Suprapubic skin (tissue), 4 donors: ENCODE measurements around the gene AOC2. TPM values are rescaled to one million over a fixed set of nuclear protein-coding genes. Genes with fewer than 3 reads are reported as not detected.
"Not testable (repeated sequence)": the region's sequence is repeated elsewhere in the genome, so short reads cannot be mapped to it uniquely, and the experiment has no call there.

Source experiments
- DNase-seq, 2 donors: peaks; one replicate each; pipeline ENCODE4 v3.0.0-alpha.2; 2019; ENCODE audit warnings: low spot score in 2 of 2
- H3K27ac ChIP-seq: fragments of 200-600 bp; sonication (generic); one replicate; pipeline ENCODE4 v1.5.1; 2019
- H3K27me3 ChIP-seq: fragments of 200-600 bp; sonication (generic); one replicate; pipeline ENCODE4 v1.5.1; 2019
- H3K36me3 ChIP-seq: fragments of 200-600 bp; sonication (generic); one replicate; pipeline ENCODE4 v1.5.1; 2019
- H3K4me1 ChIP-seq: fragments of 200-600 bp; sonication (generic); one replicate; pipeline ENCODE4 v1.5.1; 2019
- H3K4me3 ChIP-seq: fragments of 200-600 bp; sonication (generic); one replicate; pipeline ENCODE4 v1.5.1; 2019; ENCODE audit warnings: mild to moderate bottlenecking
- H3K9me3 ChIP-seq: fragments of 200-600 bp; sonication (generic); one replicate; pipeline ENCODE4 v1.5.1; 2019
- EP300 ChIP-seq: sonication (generic); formaldehyde crosslinking; IDR thresholded peaks from one replicate; pipeline ENCODE4 v1.6.1; 2017; ENCODE audit warnings: antibody characterized with exemption
- POLR2A ChIP-seq, 2 donors: fragments of 450-650 bp; IDR thresholded peaks; one replicate each; pipeline ENCODE4 v1.6.1; 2017; ENCODE audit warnings: antibody characterized with exemption in 2 of 2, mild to moderate bottlenecking in 2 of 2, moderate library complexity in 2 of 2
- POLR2AphosphoS5 ChIP-seq, 3 donors: sonication (generic); formaldehyde crosslinking; IDR thresholded peaks; one replicate each; pipeline ENCODE4 v1.6.1; 2017; ENCODE audit warnings: antibody characterized with exemption in 3 of 3
- WGBS: methylation state at CpG from one replicate; pipeline ENCODE4 v1.1.5; 2018; 5-methylcytosine and 5-hydroxymethylcytosine counted together
- total RNA-seq, 4 donors: library from RNA; depleted of rRNA; stranded (reverse); fragments of >200 nt; gene quantifications; one replicate each; pipeline ENCODE4 v1.1.0, GENCODE V29; 2016
- TF ChIP-seq, protein P1 (sequence below), 2 donors: fragments of 200-600 bp in 1 of 2; fragments of 450-650 bp in 1 of 2; sonication (generic) in 1 of 2; IDR thresholded peaks; one replicate each; pipeline ENCODE4 v1.5.1; 2016 to 2019; ENCODE audit warnings: antibody characterized with exemption in 2 of 2, mild to moderate bottlenecking in 1 of 2, moderate library complexity in 1 of 2

AOC2 gene
- total RNA-seq, 4 donors from 2014 or later = 0.64 to 5.5 (median 2.1) TPM

DNA sequence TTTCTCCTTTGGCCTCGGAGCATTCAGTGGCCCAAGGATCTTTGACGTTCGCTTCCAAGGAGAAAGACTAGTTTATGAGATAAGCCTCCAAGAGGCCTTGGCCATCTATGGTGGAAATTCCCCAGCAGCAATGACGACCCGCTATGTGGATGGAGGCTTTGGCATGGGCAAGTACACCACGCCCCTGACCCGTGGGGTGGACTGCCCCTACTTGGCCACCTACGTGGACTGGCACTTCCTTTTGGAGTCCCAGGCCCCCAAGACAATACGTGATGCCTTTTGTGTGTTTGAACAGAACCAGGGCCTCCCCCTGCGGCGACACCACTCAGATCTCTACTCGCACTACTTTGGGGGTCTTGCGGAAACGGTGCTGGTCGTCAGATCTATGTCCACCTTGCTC, 8.0 kb downstream of the AOC2 start:
- Histone ChIP-seq H3K27ac (peak overlapping the region; percentile 17), H3K36me3 (no peaks in the 10 kb centered on the region), H3K4me3 (peak overlapping the region; percentile 33), H3K27me3 (no peaks in the 10 kb centered on the region), H3K9me3 (no peaks in the 10 kb centered on the region), H3K4me1 (peaks cover 12% of the 10 kb centered on the region)
- DNase-seq = no peak
- WGBS = 87% methylated on average over 8 of the region's 15 CpGs
- TF ChIP-seq POLR2A (IDR thresholded peaks at IDR 0.05) = no peak
- TF ChIP-seq POLR2AphosphoS5 (IDR thresholded peaks at IDR 0.05) = no peak
- TF ChIP-seq EP300 = no peak

DNA sequence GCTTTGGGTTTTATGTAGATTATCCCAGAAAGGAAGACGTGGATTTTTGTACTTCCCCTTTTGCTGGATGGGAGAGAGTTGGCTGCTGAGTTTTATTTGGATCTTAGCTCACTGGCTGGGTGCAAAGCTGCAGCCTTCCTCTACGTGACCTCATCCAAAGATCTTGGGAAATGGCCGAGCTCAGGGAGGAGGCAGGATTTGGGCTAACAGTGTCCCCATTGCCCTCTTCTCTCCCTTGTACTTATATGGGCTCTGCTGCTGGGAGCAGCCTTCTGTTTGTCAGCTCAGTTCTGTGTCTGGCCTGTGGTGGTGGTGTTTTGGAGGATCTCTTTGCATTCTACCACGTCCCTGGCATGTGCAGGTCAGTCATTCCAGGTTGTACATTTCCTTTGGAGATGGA, 8.6 kb downstream of the AOC2 start:
- no peak for TF ChIP-seq POLR2A (IDR thresholded peaks at IDR 0.05)
- no peak for TF ChIP-seq EP300
- TF ChIP-seq, protein P1, sequence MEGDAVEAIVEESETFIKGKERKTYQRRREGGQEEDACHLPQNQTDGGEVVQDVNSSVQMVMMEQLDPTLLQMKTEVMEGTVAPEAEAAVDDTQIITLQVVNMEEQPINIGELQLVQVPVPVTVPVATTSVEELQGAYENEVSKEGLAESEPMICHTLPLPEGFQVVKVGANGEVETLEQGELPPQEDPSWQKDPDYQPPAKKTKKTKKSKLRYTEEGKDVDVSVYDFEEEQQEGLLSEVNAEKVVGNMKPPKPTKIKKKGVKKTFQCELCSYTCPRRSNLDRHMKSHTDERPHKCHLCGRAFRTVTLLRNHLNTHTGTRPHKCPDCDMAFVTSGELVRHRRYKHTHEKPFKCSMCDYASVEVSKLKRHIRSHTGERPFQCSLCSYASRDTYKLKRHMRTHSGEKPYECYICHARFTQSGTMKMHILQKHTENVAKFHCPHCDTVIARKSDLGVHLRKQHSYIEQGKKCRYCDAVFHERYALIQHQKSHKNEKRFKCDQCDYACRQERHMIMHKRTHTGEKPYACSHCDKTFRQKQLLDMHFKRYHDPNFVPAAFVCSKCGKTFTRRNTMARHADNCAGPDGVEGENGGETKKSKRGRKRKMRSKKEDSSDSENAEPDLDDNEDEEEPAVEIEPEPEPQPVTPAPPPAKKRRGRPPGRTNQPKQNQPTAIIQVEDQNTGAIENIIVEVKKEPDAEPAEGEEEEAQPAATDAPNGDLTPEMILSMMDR (IDR thresholded peaks at IDR 0.05) = no peak
- no peak for TF ChIP-seq POLR2AphosphoS5 (IDR thresholded peaks at IDR 0.05)
- Histone ChIP-seq H3K36me3 (no peaks in the 10 kb centered on the region), H3K27me3 (no peaks in the 10 kb centered on the region), H3K4me1 (peaks cover 12% of the 10 kb centered on the region), H3K27ac (peak overlapping the region; percentile 17), H3K4me3 (peak overlapping the region; percentile 33), H3K9me3 (no peaks in the 10 kb centered on the region)
- peak in 1 of 2 donors; percentile 26 for DNase-seq
- 64% methylated on average over 4 of the region's 4 CpGs for WGBS

- DNase-seq = peak in 1 of 2 donors; percentile 45
- TF ChIP-seq, protein P1 (IDR thresholded peaks at IDR 0.05) = no peak
- TF ChIP-seq POLR2AphosphoS5 (IDR thresholded peaks at IDR 0.05) (no peak), POLR2A (IDR thresholded peaks at IDR 0.05) (no peak), EP300 (no peak)
- H3K9me3 ChIP-seq = no peaks in the 10 kb centered on the region
- H3K36me3 ChIP-seq = no peaks in the 10 kb centered on the region
- no peaks in the 10 kb centered on the region for H3K27me3 ChIP-seq
- peak overlapping the region; percentile 33 for H3K4me3 ChIP-seq
- H3K27ac ChIP-seq = no peak overlapping the region
- WGBS = 79% methylated on average over 5 of the region's 5 CpGs
- H3K4me1 ChIP-seq = peaks cover 12% of the 10 kb centered on the region
These were observed 9.2 kb downstream of the AOC2 start for GRCh38 chr17:42853597-42853967.

GRCh38 chr17:42853968-42854790, 9.8 kb downstream of the AOC2 start:
- Histone ChIP-seq H3K4me3 (peak overlapping the region; percentile 33), H3K27me3 (no peaks in the 10 kb centered on the region), H3K27ac (no peak overlapping the region), H3K9me3 (no peaks in the 10 kb centered on the region), H3K4me1 (peaks cover 12% of the 10 kb centered on the region), H3K36me3 (no peaks in the 10 kb centered on the region)
- TF ChIP-seq POLR2AphosphoS5 (IDR thresholded peaks at IDR 0.05) (no peak), POLR2A (IDR thresholded peaks at IDR 0.05) (no peak), EP300 (no peak)
- TF ChIP-seq, protein P1 (IDR thresholded peaks at IDR 0.05) = no peak
- 89% methylated on average over 9 of the region's 15 CpGs for WGBS
- peak in 1 of 2 donors; percentile 51 for DNase-seq

- no peak for TF ChIP-seq POLR2AphosphoS5 (IDR thresholded peaks at IDR 0.05)
- TF ChIP-seq, protein P1 (IDR thresholded peaks at IDR 0.05) = no peak
- no peak for TF ChIP-seq EP300
- no peak for TF ChIP-seq POLR2A (IDR thresholded peaks at IDR 0.05)
- peaks cover 5% of the 10 kb centered on the region for H3K4me1 ChIP-seq
- no peaks in the 10 kb centered on the region for H3K9me3 ChIP-seq
- H3K27ac ChIP-seq = no peak overlapping the region
- 83% methylated on average over 8 of the region's 8 CpGs for WGBS
- DNase-seq = peak in 1 of 2 donors; percentile 34
- H3K4me3 ChIP-seq = no peak overlapping the region
- no peaks in the 10 kb centered on the region for H3K27me3 ChIP-seq
- no peaks in the 10 kb centered on the region for H3K36me3 ChIP-seq
These were observed 10.7 kb downstream of the AOC2 start for GRCh38 chr17:42855048-42855596.

- 76% methylated on average over 6 of the region's 8 CpGs for WGBS
- H3K9me3 ChIP-seq, H3K27me3 ChIP-seq: not testable (repeated sequence)
These were observed 11.7 kb downstream of the AOC2 start for GRCh38 chr17:42856093-42856492.

DNA sequence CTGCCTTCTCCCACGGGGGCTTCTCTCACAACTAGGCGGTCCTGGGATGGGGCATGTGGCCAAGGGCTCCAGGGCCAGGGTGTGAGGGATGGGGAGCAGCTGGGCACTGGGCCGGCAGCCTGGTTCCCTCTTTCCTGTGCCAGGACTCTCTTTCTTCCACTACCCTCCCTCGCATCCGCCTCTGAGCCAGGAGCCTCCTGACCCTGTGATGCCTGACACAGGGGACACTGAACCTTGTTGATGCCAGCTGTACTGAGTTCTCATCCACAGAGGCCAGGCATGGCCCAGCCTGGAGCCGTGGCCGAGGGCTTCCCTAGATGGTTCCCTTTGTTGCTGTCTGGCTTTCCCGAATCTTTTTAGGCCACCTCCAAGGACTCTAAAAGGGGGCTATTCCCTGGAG, 12.1 kb downstream of the AOC2 start:
- H3K27ac ChIP-seq, DNase-seq, H3K27me3 ChIP-seq, H3K36me3 ChIP-seq, H3K9me3 ChIP-seq, H3K4me1 ChIP-seq, H3K4me3 ChIP-seq: not testable (repeated sequence)
- WGBS = 73% methylated on average over 5 of the region's 8 CpGs

More at GRCh38 chr17:42856093-42856492, 11.7 kb downstream of the AOC2 start:
- not testable (repeated sequence) for H3K27ac ChIP-seq, H3K4me3 ChIP-seq, DNase-seq, H3K4me1 ChIP-seq, H3K36me3 ChIP-seq
